SK-N-SH (cell line): ENCODE results near the gene VWA3B. TPM values are rescaled to one million over a fixed set of nuclear protein-coding genes. Genes with fewer than 3 reads are reported as not detected.

Experiments
- CTCF ChIA-PET: fragments of 300-600, 350-600 bp; formaldehyde crosslinking; extraction: SDS; loops from one replicate; lab custom pipeline; 2021; lab: Yijun Ruan, JAX
- POLR2A ChIA-PET: fragments of 350-600 bp; sonication (Branson Sonifier 250); formaldehyde crosslinking; extraction: SDS; loops from one replicate; lab custom pipeline; 2020; ENCODE audit warnings: antibody characterized with exemption, inconsistent platforms; lab: Yijun Ruan, JAX
- DNase-seq: peaks from one replicate; pipeline ENCODE4 v3.0.0; 2012
- H2AFZ ChIP-seq: fragments of 200-600 bp; sonication (generic); 2 replicates; pipeline ENCODE4 v1.8.1; 2016; ENCODE audit warnings: antibody characterized with exemption, mild to moderate bottlenecking, low read depth
- H3F3A ChIP-seq: fragments of 200-600 bp; sonication (generic); replicated peaks from 2 replicates; pipeline ENCODE3; 2016; ENCODE audit warnings: antibody characterized with exemption, mild to moderate bottlenecking; ENCODE audit not compliant: insufficient read depth
- H3K27ac ChIP-seq, 2 experiments: fragments of 200-500 bp in 1 of 2; fragments of 200-600 bp in 1 of 2; sonication (Bioruptor generic) in 1 of 2; sonication (generic), shearing (Covaris generic) in 1 of 2; 2 replicates each; pipeline versions ENCODE4 v1.5.1 to v1.6.1; 2014 to 2016; ENCODE audit warnings: low read depth in 2 of 2, inconsistent platforms in 1 of 2, low read length in 1 of 2, mild to moderate bottlenecking in 1 of 2, mixed read lengths in 1 of 2
- H3K27me3 ChIP-seq: fragments of 200-600 bp; sonication (generic), shearing (Covaris generic); 2 replicates; pipeline ENCODE4 v1.6.1; 2016; ENCODE audit warnings: mixed run types; ENCODE audit not compliant: insufficient read depth
- H3K36me3 ChIP-seq, 2 experiments: fragments of 200-500 bp in 1 of 2; fragments of 200-600 bp in 1 of 2; sonication (Bioruptor generic) in 1 of 2; sonication (generic) in 1 of 2; replicated peaks in 1 of 2; 2 replicates each; pipeline versions ENCODE3 to v1.5.1; 2014 to 2016; ENCODE audit warnings: low read length in 1 of 2, mild to moderate bottlenecking in 1 of 2; ENCODE audit not compliant: insufficient read depth in 2 of 2, control insufficient read depth in 1 of 2
- H3K4me1 ChIP-seq, 2 experiments: fragments of 200-500 bp in 1 of 2; fragments of 200-600 bp in 1 of 2; sonication (Bioruptor generic) in 1 of 2; sonication (generic), shearing (Covaris generic) in 1 of 2; 2 replicates each; pipeline versions ENCODE4 v1.5.1 to v1.6.1; 2014 to 2016; ENCODE audit warnings: low read depth in 1 of 2, low read length in 1 of 2, mixed run types in 1 of 2; ENCODE audit not compliant: insufficient read depth in 2 of 2, control insufficient read depth in 1 of 2
- H3K4me2 ChIP-seq: fragments of 200-600 bp; sonication (generic), shearing (Covaris generic); 2 replicates; pipeline ENCODE4 v1.6.1; 2017; ENCODE audit warnings: mixed run types
- H3K4me3 ChIP-seq, 2 experiments: fragments of 200-500 bp in 1 of 2; fragments of 200-600 bp in 1 of 2; sonication (Bioruptor generic) in 1 of 2; sonication (generic), shearing (Covaris generic) in 1 of 2; 2 replicates each; pipeline versions ENCODE4 v1.5.1 to v1.8.1; 2014 to 2016; ENCODE audit warnings: low read depth in 2 of 2, inconsistent platforms in 1 of 2, low read length in 1 of 2, mild to moderate bottlenecking in 1 of 2, mixed read lengths in 1 of 2, moderate library complexity in 1 of 2
- H3K79me2 ChIP-seq: fragments of 200-600 bp; sonication (generic); 2 replicates; pipeline ENCODE4 v1.8.1; 2017; ENCODE audit warnings: mild to moderate bottlenecking; ENCODE audit not compliant: insufficient read depth
- H3K9ac ChIP-seq: fragments of 200-600 bp; sonication (generic); 2 replicates; pipeline ENCODE4 v1.6.1; 2017; ENCODE audit warnings: mixed run types
- H3K9me2 ChIP-seq: fragments of 200-600 bp; sonication (generic); 2 replicates; pipeline ENCODE4 v1.6.1; 2017; ENCODE audit warnings: mixed run types
- H3K9me3 ChIP-seq: fragments of 200-600 bp; sonication (generic); 2 replicates; pipeline ENCODE4 v1.6.1; 2017; ENCODE audit warnings: mixed run types, mild to moderate bottlenecking, moderate library complexity
- H4K20me1 ChIP-seq: fragments of 200-600 bp; sonication (generic); 2 replicates; pipeline ENCODE4 v1.6.1; 2017; ENCODE audit warnings: mild to moderate bottlenecking, mixed run types; ENCODE audit not compliant: insufficient read depth
- CTCF ChIP-seq: fragments of 200-600 bp; sonication (generic); IDR thresholded peaks from 2 replicates; pipeline ENCODE4 v1.6.1; 2017; ENCODE audit warnings: antibody characterized with exemption, mild to moderate bottlenecking, moderate library complexity
- FOSL2 ChIP-seq: IDR thresholded peaks from 2 replicates; pipeline ENCODE4 v1.4.0; 2012; ENCODE audit warnings: low read depth, mild to moderate bottlenecking, moderate library complexity, borderline replicate concordance
- GABPA ChIP-seq: IDR thresholded peaks from 2 replicates; pipeline ENCODE4 v1.4.0; 2012; ENCODE audit warnings: low read depth, mild to moderate bottlenecking
- IRF3 ChIP-seq: fragments of 150-350 bp; IDR thresholded peaks from 2 replicates; pipeline ENCODE4 v1.6.1; 2016; ENCODE audit warnings: mild to moderate bottlenecking, low read depth, low read length
- JUND ChIP-seq: IDR thresholded peaks from 2 replicates; pipeline ENCODE4 v1.4.0; 2012
- MAX ChIP-seq: IDR thresholded peaks from 2 replicates; pipeline ENCODE4 v1.4.0; 2012; ENCODE audit warnings: low read depth
- NFIC ChIP-seq: IDR thresholded peaks from 2 replicates; pipeline ENCODE4 v1.4.0; 2012; ENCODE audit warnings: borderline replicate concordance
- PBX3 ChIP-seq: IDR thresholded peaks from 2 replicates; pipeline ENCODE4; 2012
- RAD21 ChIP-seq: IDR thresholded peaks from 2 replicates; pipeline ENCODE4 v1.6.1; 2012; ENCODE audit warnings: mild to moderate bottlenecking, low read length
- RCOR1 ChIP-seq: fragments of 150-350 bp; IDR thresholded peaks from 2 replicates; pipeline ENCODE4 v1.6.1; 2017; ENCODE audit warnings: antibody characterized with exemption, low read length
- RFX5 ChIP-seq: IDR thresholded peaks from 2 replicates; pipeline ENCODE4 v1.6.1; 2012; ENCODE audit warnings: mild to moderate bottlenecking, improper control_type of control experiment, low read length
- SIN3A ChIP-seq: IDR thresholded peaks from 2 replicates; pipeline ENCODE4 v1.6.1; 2012; ENCODE audit warnings: low read depth, mild to moderate bottlenecking, low read length, moderate library complexity, borderline replicate concordance
- SMC3 ChIP-seq: IDR thresholded peaks from 2 replicates; pipeline ENCODE4 v1.6.1; 2012; ENCODE audit warnings: low read depth, low read length, improper control_type of control experiment
- TAF1 ChIP-seq: IDR thresholded peaks from 2 replicates; pipeline ENCODE4 v1.6.1; 2012; ENCODE audit warnings: low read depth, mild to moderate bottlenecking, low read length, moderate library complexity, borderline replicate concordance
- YY1 ChIP-seq: IDR thresholded peaks from 2 replicates; pipeline ENCODE4 v1.4.0; 2012; ENCODE audit warnings: low read depth, mild to moderate bottlenecking
- WGBS: methylation state at CpG from one replicate; pipeline ENCODE4 v1.1.6; 2017; ENCODE audit warnings: low lambda C conversion rate; 5-methylcytosine and 5-hydroxymethylcytosine counted together
- polyA plus RNA-seq, 3 experiments: library from polyadenylated mRNA; depleted of rRNA; stranded (reverse); fragments of >200 nt; gene quantifications; 2 replicates each; pipeline ENCODE4 v1.2.3, GENCODE V29; 2012

VWA3B gene
- polyA plus RNA-seq, 1 of the 3 experiments (the other 2 are of a cell fraction): not detected

GRCh38 chr2:98161186-98161585 lies 74.2 kb downstream of the VWA3B start:
- Histone ChIP-seq H3K9ac (no peak overlapping the region), H2AFZ (no peak overlapping the region), H3K9me2 (no peaks in the 10 kb centered on the region), H3K27me3 (no peaks in the 10 kb centered on the region; the same call in 1 of the 2 replicates), H3K9me3 (no peaks in the 10 kb centered on the region), H3K79me2 (no peaks in the 10 kb centered on the region), H3F3A (no peaks in the 10 kb centered on the region), H3K4me3 (no peak overlapping the region), H4K20me1 (no peaks in the 10 kb centered on the region), H3K4me1 (no peaks in the 10 kb centered on the region; a peak in 1 of 4 replicates), H3K4me2 (no peak overlapping the region), H3K36me3 (no peaks in the 10 kb centered on the region), H3K27ac (no peak overlapping the region)
- 43% methylated on average over 4 of the region's 4 CpGs for WGBS
- ChIA-PET POLR2A (no interaction called here), CTCF (no interaction called here)
- TF ChIP-seq PBX3 (no peak), IRF3 (no peak), SMC3 (no peak), MAX (no peak), NFIC (no peak), GABPA (no peak)
- DNase-seq: no peak

GRCh38 chr2:98164256-98164655 lies 77.3 kb downstream of the VWA3B start:
- CTCF ChIA-PET: no interaction called here

More at GRCh38 chr2:98164256-98164655, 77.3 kb downstream of the VWA3B start:
- no peak overlapping the region for H3K4me2 ChIP-seq
- 54% methylated on average over 2 of the region's 2 CpGs for WGBS
- H4K20me1 ChIP-seq: no peaks in the 10 kb centered on the region
- H3K27me3 ChIP-seq: no peaks in the 10 kb centered on the region
- H2AFZ ChIP-seq: no peak overlapping the region
- POLR2A ChIA-PET: no interaction called here
- no peaks in the 10 kb centered on the region for H3K36me3 ChIP-seq
- TF ChIP-seq TAF1 (no peak), CTCF (no peak), FOSL2 (no peak), SIN3A (no peak), JUND (no peak), MAX (no peak), RAD21 (no peak), RCOR1 (no peak), RFX5 (no peak), YY1 (no peak)
- DNase-seq: no peak
- no peaks in the 10 kb centered on the region for H3K79me2 ChIP-seq
- H3K9me2 ChIP-seq: no peaks in the 10 kb centered on the region
- no peaks in the 10 kb centered on the region for H3F3A ChIP-seq
- no peak overlapping the region for H3K9ac ChIP-seq
- H3K27ac ChIP-seq: no peak overlapping the region
- H3K9me3 ChIP-seq: no peaks in the 10 kb centered on the region
- H3K4me3 ChIP-seq: no peak overlapping the region
- H3K4me1 ChIP-seq: no peaks in the 10 kb centered on the region; a peak in 1 of 4 replicates
